Measurements from ENCODE around the gene ATP6V1C2. TPM values are rescaled to one million over a fixed set of nuclear protein-coding genes. Genes with fewer than 3 reads are reported as not detected.

The ATP6V1C2 gene
- total RNA-seq, 1 donor, result not detected

DNA sequence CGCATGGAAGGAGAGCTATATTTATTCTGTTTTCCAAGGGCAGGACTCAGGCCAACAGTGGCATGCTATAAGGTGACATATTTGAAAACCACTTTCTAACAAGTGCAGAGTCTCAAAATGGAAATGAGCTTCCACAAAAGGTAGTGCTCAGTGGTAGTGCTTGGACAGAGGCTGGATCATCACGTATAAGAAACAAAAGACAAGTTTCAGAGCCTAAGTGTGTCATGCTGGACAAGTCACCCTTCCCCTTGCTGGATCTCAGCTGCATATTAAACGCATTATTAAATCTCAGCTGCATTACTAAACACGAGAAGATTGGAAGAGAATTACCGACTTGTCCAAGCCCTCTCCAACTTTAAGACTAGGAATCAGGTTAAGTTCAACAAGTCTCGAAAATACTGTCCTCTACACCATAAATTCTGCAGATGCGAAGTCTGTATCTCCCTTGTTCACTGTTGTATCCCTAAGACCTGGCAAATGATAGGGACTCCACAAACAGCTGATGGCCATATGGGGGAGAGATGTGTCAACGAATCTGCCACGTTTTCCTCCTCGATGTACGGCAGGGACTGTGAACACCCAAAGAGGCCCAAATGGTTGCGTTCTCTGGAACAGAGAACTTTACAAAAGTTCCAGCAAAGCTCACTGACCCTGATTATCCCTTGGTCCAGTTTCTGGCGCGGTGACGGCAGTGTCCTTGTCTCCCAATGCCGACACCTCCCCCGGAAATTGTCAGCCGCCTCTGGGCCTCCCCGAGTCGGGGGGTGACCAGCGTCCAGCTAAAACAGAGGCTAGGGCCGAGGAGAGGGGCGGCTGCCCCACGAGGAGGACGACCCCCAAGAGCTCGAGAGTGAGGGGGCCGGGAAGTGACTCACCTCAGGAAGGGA lies 32.3 kb upstream of the ATP6V1C2 start:
- TF ChIP-seq CTCF (IDR thresholded peaks at IDR 0.05; ENCODE audit: insufficient read depth, low read length), result no peak
- H3K4me3 ChIP-seq (ENCODE audit: low read depth, low read length), result peak overlapping the region; percentile 99
- DNase-seq (ENCODE audit: low read depth), result no peak

DNA sequence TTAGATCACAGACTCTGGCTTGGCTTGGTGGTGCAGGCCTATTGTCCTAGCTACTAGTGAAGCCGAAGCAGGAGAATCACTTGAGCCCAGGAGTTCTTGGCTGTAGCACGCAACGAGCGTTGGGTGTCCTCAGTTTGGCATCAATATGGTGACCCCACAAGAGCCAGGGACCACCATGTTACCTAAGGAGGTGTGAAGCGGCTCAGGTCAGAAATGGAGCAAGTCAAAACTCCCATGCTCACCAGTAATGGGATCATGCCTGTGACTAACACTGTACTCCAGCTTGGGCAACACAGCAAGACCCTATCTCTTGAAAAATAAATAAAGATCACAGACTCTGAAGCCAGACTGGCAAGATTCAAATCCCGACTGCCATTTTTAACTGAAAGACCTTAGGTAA lies 29.9 kb upstream of the ATP6V1C2 start:
- no peak overlapping the region for H3K4me3 ChIP-seq (ENCODE audit: low read depth, low read length)
- no peak for TF ChIP-seq CTCF (IDR thresholded peaks at IDR 0.05; ENCODE audit: insufficient read depth, low read length)
- no peak for DNase-seq (ENCODE audit: low read depth)

DNA sequence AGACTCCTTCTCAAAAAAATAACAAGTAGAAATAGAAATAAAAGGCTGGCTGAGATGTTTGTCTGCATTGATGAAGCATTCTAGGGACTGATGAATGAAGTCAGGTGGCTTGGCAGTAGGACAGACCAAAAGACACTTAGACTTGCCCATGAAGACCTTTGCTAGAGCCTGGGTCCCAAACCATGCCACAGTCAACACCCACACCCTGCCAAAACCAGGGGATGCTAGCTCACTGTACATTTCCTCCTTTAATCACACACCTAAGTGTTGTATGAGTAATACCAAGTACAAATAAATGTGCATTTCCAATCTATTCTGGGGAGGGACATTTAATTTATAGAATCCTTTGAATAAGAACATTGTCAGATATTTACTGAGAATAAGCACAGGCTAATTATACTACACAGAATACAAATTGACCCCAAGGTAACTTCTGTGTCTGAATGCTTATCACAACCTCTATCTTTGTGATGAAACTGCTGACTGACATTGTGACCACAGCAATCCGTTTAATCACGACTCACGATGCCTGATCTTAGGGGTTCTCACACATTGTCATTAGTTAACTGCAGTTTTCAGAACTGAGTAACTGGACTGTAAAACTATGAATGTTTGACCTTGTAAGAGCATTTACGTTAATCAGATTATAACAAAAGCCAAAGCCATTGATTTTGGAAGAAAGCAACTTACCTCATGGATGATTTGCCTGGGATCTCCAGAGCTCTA lies 21.2 kb upstream of the ATP6V1C2 start:
- no peak for TF ChIP-seq CTCF (IDR thresholded peaks at IDR 0.05; ENCODE audit: insufficient read depth, low read length)
- no peak for DNase-seq (ENCODE audit: low read depth)
- no peak overlapping the region for H3K4me3 ChIP-seq (ENCODE audit: low read depth, low read length)

DNA sequence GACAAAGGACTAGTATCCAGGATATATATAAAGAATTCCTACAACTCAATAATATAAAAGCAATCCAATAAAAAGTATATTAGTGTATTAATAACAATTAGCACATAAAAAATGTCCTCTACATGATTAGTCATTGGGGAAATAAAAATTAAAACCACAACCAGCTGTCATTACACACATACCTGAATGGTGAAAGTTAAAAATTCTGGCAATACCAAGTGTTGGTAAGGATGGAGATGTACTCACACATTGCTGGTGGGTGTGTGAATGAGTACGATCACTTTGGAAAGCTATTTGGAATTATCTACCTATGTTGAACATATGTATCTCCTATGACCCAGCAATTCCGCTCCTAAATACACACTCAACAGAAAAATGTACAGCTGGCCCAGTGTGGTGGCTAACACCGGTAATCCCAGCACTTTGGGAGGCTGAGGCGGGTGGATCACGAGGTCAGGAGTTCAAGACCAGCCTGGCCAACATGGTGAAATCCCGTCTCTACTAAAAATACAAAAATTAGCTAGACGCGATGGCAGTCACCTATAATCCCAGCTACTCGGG lies 17.3 kb upstream of the ATP6V1C2 start:
- no peak for DNase-seq (ENCODE audit: low read depth)
- no peak for TF ChIP-seq CTCF (IDR thresholded peaks at IDR 0.05; ENCODE audit: insufficient read depth, low read length)
- H3K4me3 ChIP-seq (ENCODE audit: low read depth, low read length), result no peak overlapping the region

- H3K4me3 ChIP-seq (ENCODE audit: low read depth, low read length), result no peak overlapping the region
- no peak for DNase-seq (ENCODE audit: low read depth)
- no peak for TF ChIP-seq CTCF (IDR thresholded peaks at IDR 0.05; ENCODE audit: insufficient read depth, low read length)
Measured at GRCh38 chr2:10706033-10706432, 15.4 kb upstream of the ATP6V1C2 start.

DNA sequence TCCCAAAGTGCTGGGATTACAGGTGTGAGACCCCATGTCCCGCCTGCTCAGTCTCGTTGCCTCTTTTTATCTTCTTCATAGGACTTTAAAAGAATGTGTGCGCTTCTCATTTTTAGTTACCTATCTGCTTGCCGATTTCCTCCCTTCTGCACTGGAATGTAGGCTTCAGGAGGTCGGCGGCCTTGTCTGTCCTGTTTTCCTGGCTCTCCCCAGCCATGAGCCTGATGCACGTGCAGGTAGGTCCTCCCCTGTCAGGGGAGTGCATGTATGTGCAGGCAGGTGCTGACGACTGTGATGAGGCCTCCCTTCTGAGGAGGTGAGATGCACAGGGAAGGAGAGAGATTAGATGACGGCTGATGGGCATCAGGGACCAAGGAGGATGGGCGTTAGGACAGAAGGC lies 13.6 kb upstream of the ATP6V1C2 start:
- no peak overlapping the region for H3K4me3 ChIP-seq (ENCODE audit: low read depth, low read length)
- no peak for TF ChIP-seq CTCF (IDR thresholded peaks at IDR 0.05; ENCODE audit: insufficient read depth, low read length)

More for the DNA sequence above, 13.6 kb upstream of the ATP6V1C2 start:
- no peak for DNase-seq (ENCODE audit: low read depth)

Measured in fibroblast of the aortic adventitia (primary cell).